GM10266 (cell line): ENCODE data around the gene SPDYE18.
"Not testable (repeated sequence)": the region's sequence is repeated elsewhere in the genome, so short reads cannot be mapped to it uniquely, and the experiment has no call there.

Experiments used
- DNase-seq: peaks from one replicate; pipeline ENCODE4 v3.0.0; 2012; ENCODE audit errors: extremely low spot score

SPDYE18 gene

DNA sequence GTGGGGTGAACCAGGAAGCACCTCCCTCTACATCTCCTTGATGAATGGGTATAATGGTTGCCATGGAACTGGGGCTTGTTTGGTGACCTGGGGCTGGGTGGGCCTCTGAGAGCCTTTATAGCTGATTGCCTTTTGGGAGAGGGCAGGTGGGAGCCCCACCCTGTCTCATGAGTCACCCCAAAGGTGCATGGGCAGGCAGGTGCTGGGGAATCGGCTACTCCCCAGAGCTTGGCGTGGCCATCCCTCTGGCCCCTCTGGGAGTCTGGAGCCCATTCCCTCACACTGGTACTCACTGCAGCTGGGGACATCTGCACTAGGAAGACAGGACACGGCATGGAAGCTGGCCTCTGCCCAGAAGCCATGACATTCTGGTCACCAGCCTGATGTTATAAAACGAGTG is at the start of gene SPDYE18:
Gene SPDYE18, minus strand, starts transcription at position 2 of the 400 bp plus-strand sequence. CDS start 2,046 bp downstream, outside the sequence.
- not testable (repeated sequence) for DNase-seq

GRCh38 chr7:77108362-77108761 is 46.0 kb upstream of the SPDYE18 start:
- DNase-seq, result not testable (repeated sequence)

DNA sequence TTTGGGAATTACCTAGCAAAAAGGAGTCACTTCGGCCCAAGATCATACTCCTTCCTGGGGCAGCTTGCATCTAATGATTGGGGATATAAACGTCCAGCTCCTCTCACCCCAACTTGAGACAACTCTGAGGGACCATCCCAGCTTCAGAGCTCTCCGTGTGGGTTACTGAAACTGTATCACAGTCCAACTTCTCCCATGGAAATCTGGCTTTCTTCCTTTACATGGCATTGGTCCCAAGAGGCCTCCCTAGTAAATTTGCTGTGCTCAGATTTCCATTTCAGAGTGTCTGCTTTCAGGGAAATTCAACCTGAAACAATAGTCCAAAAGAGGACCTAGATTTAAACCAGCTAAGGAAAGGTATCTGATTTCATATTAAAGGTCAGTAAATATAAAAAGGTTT is 45.3 kb upstream of the SPDYE18 start:
- not testable (repeated sequence) for DNase-seq

DNA sequence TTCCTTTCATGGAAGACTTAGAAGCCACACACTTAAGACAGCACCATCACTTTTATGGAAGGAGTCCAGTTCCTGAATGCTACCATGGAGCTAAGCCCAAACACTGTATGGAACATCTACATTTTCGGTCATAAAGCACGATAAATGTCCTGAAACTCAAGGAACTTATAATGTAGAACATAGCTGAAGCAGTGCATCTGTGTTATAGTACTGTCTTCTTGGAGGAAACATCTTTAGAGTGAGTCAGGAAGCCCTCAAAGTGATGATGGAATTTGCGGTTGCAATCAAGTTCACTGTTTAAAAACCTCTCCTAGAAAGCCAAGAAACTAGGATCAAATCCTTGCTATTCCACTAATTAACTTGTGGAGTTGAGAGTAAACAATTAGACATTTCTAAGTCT is 43.5 kb upstream of the SPDYE18 start:
- DNase-seq, result not testable (repeated sequence)

DNA sequence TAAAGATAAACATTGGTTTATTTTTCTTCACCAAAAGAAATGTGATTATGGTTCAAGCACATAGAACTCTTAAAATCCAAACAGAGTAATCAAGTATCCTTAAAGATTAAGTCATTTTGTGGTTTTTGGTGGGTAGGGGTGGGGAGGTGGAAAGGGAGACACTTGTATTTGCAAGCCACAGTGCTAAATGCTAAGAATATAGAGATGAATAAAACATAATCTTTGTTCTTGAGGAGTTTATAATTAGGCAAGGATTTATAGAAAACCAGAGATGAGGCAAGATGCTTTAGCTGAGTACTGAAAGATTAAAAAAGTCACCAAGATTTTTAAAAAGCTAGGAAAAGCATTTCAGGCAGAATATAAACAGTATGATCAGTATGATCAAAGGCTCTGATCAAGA is 40.3 kb upstream of the SPDYE18 start:
- not testable (repeated sequence) for DNase-seq

GRCh38 chr7:77101187-77101586 is 38.8 kb upstream of the SPDYE18 start:
- DNase-seq, result not testable (repeated sequence)

- not testable (repeated sequence) for DNase-seq
Measured at GRCh38 chr7:77100501-77100900, 38.1 kb upstream of the SPDYE18 start.

- not testable (repeated sequence) for DNase-seq
Measured at GRCh38 chr7:77092301-77092700, 29.9 kb upstream of the SPDYE18 start.

- DNase-seq, result not testable (repeated sequence)
Measured at GRCh38 chr7:77082192-77082591, 19.8 kb upstream of the SPDYE18 start.

DNA sequence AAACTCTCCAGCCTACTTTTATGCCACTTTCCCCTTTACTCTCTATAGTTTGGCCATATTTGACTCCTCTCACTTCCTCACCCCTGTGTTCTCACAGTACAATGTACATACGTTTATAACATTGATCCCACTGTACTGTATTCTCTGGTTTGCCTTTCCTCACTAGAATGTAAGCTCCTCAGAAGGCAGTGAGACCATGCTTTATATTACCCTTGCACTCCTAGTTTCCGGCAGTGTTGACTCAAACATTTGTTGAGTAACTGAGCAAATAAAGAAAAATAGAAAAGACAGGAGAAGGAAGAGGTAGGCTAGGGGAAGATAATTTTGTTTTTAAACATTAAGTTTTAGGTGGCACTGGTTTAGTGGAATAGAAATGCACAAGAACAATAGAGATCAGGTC is 17.9 kb upstream of the SPDYE18 start:
- DNase-seq, result not testable (repeated sequence)

DNA sequence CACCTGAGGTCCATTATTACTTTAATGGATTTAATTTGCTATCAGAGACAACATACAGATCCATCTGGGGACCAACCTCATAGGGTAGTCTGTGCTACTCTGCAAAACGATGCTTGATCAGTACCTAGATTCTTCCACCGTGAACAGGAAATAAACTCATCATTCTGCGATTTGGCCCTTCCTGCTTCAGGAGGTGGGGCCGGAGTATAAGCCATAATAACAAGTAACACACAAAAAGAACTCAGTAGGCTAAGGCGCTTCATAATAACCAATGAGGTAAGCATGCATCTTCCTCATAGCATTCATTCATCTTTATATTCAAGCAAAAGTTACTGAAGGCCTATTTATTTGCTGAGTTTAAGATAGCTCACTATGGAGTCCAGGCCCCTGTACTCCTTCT is 17.3 kb upstream of the SPDYE18 start:
- not testable (repeated sequence) for DNase-seq

DNA sequence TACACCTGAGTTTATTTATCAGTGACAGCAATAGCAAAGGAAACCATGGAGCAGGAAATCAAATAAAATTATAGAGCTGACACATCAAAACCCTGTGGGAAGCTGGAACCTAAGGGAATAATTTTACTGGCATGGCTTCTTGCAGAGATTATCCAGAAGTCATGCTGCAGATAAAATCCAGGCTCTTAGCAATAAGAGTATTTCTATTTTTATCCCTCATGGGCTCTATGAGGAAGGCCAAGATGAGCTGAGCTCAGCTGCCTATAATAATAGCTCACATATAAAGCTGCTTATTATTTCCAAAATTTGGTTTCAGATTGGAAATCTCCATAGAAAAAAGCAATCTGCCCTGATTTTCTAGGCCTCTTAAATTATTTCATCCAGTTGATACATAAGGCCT is 16.8 kb upstream of the SPDYE18 start:
- DNase-seq, result not testable (repeated sequence)

DNA sequence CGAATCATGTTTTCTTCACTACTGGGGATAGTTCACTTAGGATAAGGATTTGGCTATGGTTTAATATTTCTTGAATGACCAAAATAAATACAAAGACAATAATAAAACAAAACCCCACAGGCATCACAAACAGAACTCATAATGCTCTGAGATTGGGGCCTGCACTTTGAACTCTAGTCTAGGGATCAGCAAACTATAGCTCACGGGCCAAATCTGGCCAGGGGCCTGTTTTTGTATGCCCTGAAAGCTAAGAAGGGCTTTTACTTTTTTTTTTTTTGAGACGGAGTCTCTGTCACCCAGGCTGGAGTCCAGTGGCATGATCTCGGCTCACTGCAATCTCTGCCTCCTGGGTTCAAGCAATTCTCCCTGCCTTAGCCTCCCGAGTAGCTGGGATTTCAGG is 14.7 kb upstream of the SPDYE18 start:
- not testable (repeated sequence) for DNase-seq

DNA sequence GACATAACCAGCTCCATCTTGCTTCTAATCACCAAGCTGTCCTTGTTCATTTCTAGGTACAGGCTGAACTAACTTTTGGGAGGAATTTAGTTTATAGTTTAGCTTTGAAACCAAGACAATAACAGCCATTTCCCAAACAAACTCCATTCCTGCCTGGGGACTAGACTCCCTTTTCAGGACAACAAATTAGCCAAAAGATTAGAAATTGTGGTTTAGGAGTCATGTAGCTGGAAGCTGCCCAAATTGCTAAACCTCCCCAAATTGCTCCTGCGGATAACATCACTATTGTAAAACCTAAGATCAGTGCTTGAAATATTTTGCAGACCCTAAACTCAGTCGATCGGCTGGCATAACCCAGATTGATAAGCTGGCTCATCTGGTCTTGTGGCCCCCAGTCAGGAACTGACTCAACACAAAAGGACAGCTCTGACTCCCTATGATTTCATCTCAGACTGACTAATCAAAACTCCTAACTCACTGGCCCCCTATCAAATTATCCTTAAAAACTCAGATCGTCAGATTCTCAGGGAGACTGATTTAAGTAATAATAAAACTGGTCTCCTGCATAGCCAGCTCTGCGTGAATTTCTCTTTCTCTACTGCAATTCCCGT is 12.5 kb upstream of the SPDYE18 start:
- not testable (repeated sequence) for DNase-seq

DNA sequence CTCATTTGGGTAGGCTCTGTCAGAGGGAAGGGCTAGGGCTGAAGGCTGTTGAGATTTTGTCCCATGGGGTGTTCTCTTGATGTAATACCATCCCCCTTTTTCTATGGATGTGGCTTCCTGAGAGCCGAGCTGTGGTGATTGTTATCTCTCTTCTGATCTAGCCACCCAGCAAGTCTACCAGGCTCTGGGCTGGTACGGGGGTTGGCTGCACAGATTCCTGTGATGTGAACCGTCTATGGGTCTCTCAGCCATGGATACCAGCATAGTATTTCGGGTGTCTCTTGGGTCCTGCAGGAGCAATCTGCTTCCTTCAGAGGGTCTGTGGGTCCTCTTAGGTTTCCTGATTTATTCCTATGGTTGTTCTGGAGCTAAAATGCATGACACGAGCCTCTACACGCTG is 8.8 kb upstream of the SPDYE18 start:
- DNase-seq, result not testable (repeated sequence)

DNA sequence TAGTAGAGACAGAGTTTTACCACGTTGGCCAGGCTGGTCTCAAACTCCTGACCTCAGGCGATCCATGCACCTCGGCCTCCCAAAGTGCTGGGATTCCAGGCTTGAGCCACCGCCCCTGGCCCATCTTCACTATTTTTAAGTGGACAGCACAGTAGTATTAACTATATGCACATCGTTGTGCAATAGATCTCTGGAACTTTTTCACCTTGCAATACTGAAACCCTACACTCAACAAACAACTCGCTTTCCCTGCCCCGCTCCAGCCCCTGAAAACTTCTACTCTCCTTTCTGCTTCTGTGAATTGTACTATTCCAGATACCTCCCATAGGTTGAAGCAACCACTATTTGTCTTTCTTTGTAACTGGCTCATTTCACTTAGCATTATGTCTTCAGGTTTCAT is 3.5 kb upstream of the SPDYE18 start:
- DNase-seq, result not testable (repeated sequence)

DNA sequence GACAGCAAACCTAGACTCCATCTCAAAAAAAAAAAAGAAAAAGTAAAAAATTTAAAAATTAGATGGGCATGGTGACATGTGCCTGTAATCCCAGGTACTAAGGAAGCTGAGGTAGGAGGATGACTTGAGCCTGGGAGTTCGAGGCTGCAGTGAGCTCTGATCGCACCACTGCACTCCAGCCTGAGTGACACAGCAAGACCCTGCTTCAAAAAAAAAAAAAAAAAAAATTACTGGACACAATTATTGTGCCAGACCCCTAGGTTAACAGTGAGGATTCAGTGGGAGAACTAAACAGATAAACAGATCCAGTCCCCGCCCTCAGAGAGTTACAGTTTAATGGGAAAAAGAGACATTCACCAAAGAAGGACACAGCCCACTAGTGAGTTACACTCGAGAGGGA is 1.4 kb upstream of the SPDYE18 start:
- not testable (repeated sequence) for DNase-seq

DNA sequence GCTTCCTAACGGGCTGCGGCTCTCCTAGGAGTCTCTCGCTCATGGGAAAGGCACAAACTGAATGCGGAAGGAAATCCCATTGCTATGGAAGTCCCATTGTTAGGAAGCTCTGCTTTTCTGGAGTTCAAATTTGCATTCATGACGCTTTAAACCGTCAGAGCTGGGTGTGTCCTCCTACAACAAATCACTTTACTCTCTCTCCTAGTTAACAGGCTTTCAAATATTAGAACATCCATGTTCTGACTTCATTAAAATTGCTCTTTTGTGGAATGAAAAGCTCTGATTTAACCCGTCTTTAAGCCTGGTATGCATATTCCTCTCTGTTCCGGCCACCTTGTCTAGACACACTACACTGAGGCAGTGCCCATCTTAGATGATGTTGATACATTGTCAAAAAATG is 30.1 kb downstream of the SPDYE18 start, which contains the start of gene SPDYE17:
Gene SPDYE17, minus strand, starts transcription at position 101 of the 400 bp plus-strand sequence. CDS start 1,791 bp downstream, outside the sequence.
- not testable (repeated sequence) for DNase-seq

DNA sequence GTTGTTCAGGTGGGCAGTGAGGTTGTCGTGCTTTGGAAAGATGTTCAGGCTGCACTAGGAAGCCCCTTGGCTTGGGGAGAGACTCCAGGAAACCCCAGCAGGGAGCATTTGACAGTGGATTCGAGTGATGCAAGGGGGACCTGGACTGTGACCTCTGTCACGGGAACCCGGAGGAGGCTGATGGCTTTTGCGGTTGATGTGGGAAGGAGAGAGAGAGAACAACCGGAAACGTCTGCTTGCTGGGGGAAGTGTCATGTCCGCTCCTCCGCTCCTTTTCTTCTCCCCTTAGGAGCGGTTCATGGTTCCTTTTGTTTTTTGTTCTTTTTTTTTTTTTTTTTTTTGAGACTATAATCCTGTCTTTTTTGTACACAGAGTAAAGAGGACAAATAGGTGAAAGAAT is 36.0 kb downstream of the SPDYE18 start:
- DNase-seq, result not testable (repeated sequence)

DNA sequence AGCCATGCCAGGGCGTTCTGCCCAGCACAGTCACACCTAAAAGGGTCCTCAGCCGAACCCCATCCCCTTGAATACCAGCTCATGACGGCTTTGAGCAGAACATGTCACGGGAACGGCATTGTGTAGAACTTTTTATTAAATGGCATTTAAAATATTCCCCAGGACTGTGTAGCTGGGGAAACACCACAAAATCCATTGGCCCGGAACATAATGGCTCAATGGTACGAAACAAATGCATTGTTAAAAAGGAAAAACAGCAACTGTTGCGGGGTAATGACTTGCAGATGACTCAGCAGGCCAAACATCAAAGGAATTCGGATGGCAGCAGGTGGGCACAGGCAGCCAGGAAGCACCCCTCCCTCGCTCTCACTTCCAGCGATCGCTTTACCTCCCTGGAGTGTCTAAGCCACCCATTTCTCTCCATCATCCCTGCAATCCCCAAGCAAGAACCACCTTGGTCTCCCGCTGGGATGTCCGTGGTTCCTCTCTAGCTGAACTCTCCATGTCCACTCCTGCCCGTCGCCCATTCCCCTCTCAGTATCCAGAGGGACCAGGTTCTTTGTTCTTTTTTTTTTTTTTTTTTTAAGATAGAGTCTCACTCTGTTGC is 52.2 kb downstream of the SPDYE18 start:
- DNase-seq, result not testable (repeated sequence)

DNA sequence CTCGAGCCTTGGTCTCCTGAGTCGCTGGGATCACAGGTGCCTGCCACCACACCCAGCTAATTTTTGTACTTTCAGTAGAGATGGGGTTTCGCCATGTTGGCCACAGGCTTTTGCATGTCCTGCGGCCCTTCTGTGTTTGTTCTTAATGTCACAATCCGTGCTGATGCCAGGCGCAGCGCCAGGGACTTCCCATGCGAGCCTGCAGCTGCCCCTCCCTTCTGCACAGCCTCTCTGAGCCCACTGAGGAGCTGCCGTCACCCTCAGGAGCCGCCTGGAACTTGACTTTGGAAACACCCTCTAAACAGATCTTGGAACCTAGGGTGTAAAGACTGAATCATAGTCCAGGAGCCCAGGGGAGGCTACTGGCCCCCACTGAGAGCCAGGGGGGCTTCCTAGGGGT is 54.4 kb downstream of the SPDYE18 start:
- DNase-seq, result not testable (repeated sequence)

DNA sequence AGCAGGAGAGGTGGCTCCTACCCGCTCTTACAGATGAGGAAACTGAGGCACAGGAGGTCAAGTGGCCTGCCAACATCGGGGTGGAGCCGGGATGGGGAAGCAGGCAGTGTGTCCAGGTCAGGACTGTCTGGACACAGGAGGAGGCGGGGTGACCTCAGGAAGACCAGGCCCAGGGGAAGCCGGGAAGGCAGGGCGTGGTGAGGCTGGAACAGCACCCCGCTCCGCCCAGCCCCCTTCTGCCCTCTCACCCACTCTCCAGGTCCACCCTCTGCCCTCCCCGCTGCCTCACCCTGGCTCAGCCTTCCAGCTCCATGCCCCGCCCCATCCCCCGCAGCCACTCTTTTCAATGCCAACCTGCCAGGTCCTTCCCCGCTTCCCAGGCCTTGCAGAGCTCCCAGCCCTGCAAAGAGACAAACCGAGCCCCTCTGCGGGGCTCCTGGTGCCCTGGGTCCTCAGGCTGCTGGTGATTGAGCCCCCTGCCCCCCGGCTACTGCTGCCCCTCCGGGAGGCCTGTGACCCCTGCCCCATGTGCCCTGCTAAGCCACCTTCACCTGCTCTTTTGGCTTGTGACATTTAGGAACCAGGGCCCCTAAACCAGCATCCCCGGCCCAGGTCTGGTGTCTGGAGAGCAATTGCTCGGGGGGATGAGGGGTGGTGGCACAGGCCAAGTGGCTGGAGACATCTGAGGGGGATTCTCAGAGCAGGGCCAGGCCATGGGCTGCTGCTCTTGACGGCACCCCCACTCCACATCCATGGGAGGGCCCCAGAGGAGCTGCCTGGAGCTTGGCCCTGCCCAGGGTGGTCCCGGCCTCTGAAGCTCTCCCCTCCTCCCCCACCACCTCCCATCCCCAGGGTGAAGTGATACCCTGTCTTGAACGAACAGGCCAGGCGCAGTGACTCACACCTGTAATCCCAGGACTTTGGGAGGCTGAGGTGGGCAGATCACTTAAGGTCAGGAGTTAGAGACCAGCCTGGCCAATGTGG is 55.9 kb downstream of the SPDYE18 start:
- DNase-seq, result not testable (repeated sequence)
